IMR-90 (cell line): Measurements from ENCODE around the gene MYOM1. TPM values are rescaled to one million over a fixed set of nuclear protein-coding genes. Genes with fewer than 3 reads are reported as not detected.

Experiments used
- ATAC-seq: fragments of 200-7000 bp; cut with Tn5 transposase; 2 replicates; pipeline ENCODE4 v1.9.1; 2020; ENCODE audit warnings: low read depth, mild to moderate bottlenecking, moderate library complexity
- BruUV-seq: library from RNA; stranded (reverse); fragments of 400-500 nt; replicated peaks from 2 replicates; lab custom pipeline; 2021; lab: Mats Ljungman, UMichigan
- CTCF ChIA-PET: fragments of 300-600 bp; formaldehyde crosslinking; extraction: SDS; loops from one replicate; lab custom pipeline; 2021; ENCODE audit warnings: antibody characterized with exemption; lab: Yijun Ruan, JAX
- POLR2A ChIA-PET: fragments of 300-600 bp; sonication (Branson Sonifier 250); formaldehyde crosslinking; loops from one replicate; lab custom pipeline; 2022; ENCODE audit warnings: antibody characterized with exemption; ENCODE audit not compliant: unreplicated experiment; lab: Charles Lee
- DNase-seq: peaks from one replicate; pipeline ENCODE4 v3.0.0; 2013
- H2AFZ ChIP-seq: replicated peaks from 2 replicates; pipeline ENCODE3; 2013; ENCODE audit warnings: low read length, mild to moderate bottlenecking; ENCODE audit not compliant: poor library complexity
- H2AK5ac ChIP-seq: 2 replicates; pipeline ENCODE4 v1.6.1; 2013; ENCODE audit warnings: low read depth, low read length, inconsistent platforms
- H2AK9ac ChIP-seq: replicated peaks from 2 replicates; pipeline ENCODE3; 2013; ENCODE audit warnings: mild to moderate bottlenecking, low read depth, low read length, moderate library complexity; ENCODE audit not compliant: poor library complexity
- H2BK120ac ChIP-seq: 2 replicates; pipeline ENCODE4 v1.6.1; 2013; ENCODE audit warnings: low read depth, low read length, inconsistent platforms
- H2BK15ac ChIP-seq: 3 replicates; pipeline ENCODE4 v1.6.1; 2013; ENCODE audit warnings: low read depth, low read length, inconsistent platforms
- H2BK20ac ChIP-seq: 2 replicates; pipeline ENCODE4 v1.6.1; 2013; ENCODE audit warnings: low read depth, mild to moderate bottlenecking, inconsistent platforms, low read length, moderate library complexity
- H2BK5ac ChIP-seq: 2 replicates; pipeline ENCODE4 v1.6.1; 2013; ENCODE audit warnings: mild to moderate bottlenecking, low read depth, low read length, inconsistent platforms; ENCODE audit not compliant: poor library complexity, severe bottlenecking
- H3K14ac ChIP-seq: replicated peaks from 2 replicates; pipeline ENCODE4 v1.6.1; 2013; ENCODE audit warnings: low read depth, low read length, inconsistent platforms
- H3K18ac ChIP-seq: 2 replicates; pipeline ENCODE4 v1.6.1; 2013; ENCODE audit warnings: low read depth, low read length, control low read depth
- H3K23ac ChIP-seq: 2 replicates; pipeline ENCODE4 v1.6.1; 2013; ENCODE audit warnings: low read depth, low read length, inconsistent platforms
- H3K27ac ChIP-seq: 2 replicates; pipeline ENCODE4 v1.5.1; 2013; ENCODE audit warnings: mild to moderate bottlenecking, control low read depth, low read length; ENCODE audit not compliant: insufficient read depth
- H3K27me3 ChIP-seq: 2 replicates; pipeline ENCODE4 v1.6.1; 2013; ENCODE audit warnings: low read length; ENCODE audit not compliant: control insufficient read depth, insufficient read depth
- H3K36me3 ChIP-seq: 2 replicates; pipeline ENCODE4 v1.6.1; 2013; ENCODE audit warnings: low read length, mixed read lengths; ENCODE audit not compliant: control insufficient read depth, insufficient read depth
- H3K4ac ChIP-seq: 2 replicates; pipeline ENCODE4 v1.6.1; 2013; ENCODE audit warnings: low read depth, low read length, inconsistent platforms
- H3K4me1 ChIP-seq: 2 replicates; pipeline ENCODE4 v1.6.1; 2013; ENCODE audit warnings: low read length, mixed read lengths; ENCODE audit not compliant: control insufficient read depth, insufficient read depth
- H3K4me2 ChIP-seq: 2 replicates; pipeline ENCODE4 v1.6.1; 2013; ENCODE audit warnings: low read depth, mild to moderate bottlenecking, control low read depth, low read length, moderate library complexity
- H3K4me3 ChIP-seq: 2 replicates; pipeline ENCODE4 v1.5.1; 2013; ENCODE audit warnings: low read depth, mild to moderate bottlenecking, control low read depth, low read length, moderate library complexity; ENCODE audit not compliant: insufficient read depth
- H3K56ac ChIP-seq: 2 replicates; pipeline ENCODE4 v1.6.1; 2013; ENCODE audit warnings: low read length, inconsistent platforms; ENCODE audit not compliant: insufficient read depth; ENCODE audit errors: extremely low read depth
- H3K79me1 ChIP-seq, 2 experiments: 2 replicates each; pipeline ENCODE4 v1.6.1; 2013; ENCODE audit warnings: low read length in 2 of 2, inconsistent platforms in 1 of 2, low read depth in 1 of 2
- H3K9ac ChIP-seq: 2 replicates; pipeline ENCODE4 v1.6.1; 2013; ENCODE audit warnings: low read depth, low read length, control low read depth
- H3K9me1 ChIP-seq: 2 replicates; pipeline ENCODE4 v1.6.1; 2013; ENCODE audit warnings: low read length, inconsistent platforms; ENCODE audit not compliant: insufficient read depth
- H3K9me3 ChIP-seq: 2 replicates; pipeline ENCODE4 v1.6.1; 2013; ENCODE audit warnings: low read length; ENCODE audit not compliant: control insufficient read depth, insufficient read depth
- H4K20me1 ChIP-seq: 2 replicates; pipeline ENCODE4 v1.6.1; 2013; ENCODE audit warnings: low read length, inconsistent platforms; ENCODE audit not compliant: insufficient read depth
- H4K5ac ChIP-seq: 2 replicates; pipeline ENCODE4 v1.6.1; 2013; ENCODE audit warnings: mild to moderate bottlenecking, low read depth, low read length, control low read depth
- H4K8ac ChIP-seq, 2 experiments: 2 replicates each; pipeline ENCODE4 v1.6.1; 2013; ENCODE audit warnings: low read depth in 2 of 2, low read length in 2 of 2, control low read depth in 1 of 2, inconsistent platforms in 1 of 2
- H4K91ac ChIP-seq: 2 replicates; pipeline ENCODE4 v1.6.1; 2013; ENCODE audit warnings: low read depth, low read length, inconsistent platforms; ENCODE audit not compliant: insufficient read depth
- BHLHE40 ChIP-seq: fragments of 150-350 bp; IDR thresholded peaks from 2 replicates; pipeline ENCODE4 v1.6.1; 2016; ENCODE audit warnings: mild to moderate bottlenecking, low read depth, low read length
- CEBPB ChIP-seq: IDR thresholded peaks from 2 replicates; pipeline ENCODE4 v1.6.1; 2012; ENCODE audit warnings: low read depth, low read length, improper control_type of control experiment
- CHD1 ChIP-seq: IDR thresholded peaks from 2 replicates; pipeline ENCODE4 v1.6.1; 2012; ENCODE audit warnings: low read depth, low read length, improper control_type of control experiment
- CTCF ChIP-seq: conservative IDR thresholded peaks from 2 replicates; pipeline ENCODE4 v1.5.1; 2012; ENCODE audit warnings: mild to moderate bottlenecking, low read depth, low read length, improper control_type of control experiment
- ELK1 ChIP-seq: fragments of 150-350 bp; IDR thresholded peaks from 2 replicates; pipeline ENCODE4 v1.6.1; 2016; ENCODE audit warnings: low read depth, mild to moderate bottlenecking, low read length, moderate library complexity, borderline replicate concordance
- FOS ChIP-seq: fragments of 150-350 bp; IDR thresholded peaks from 2 replicates; pipeline ENCODE4 v1.6.1; 2016; ENCODE audit warnings: low read depth, low read length
- MAFK ChIP-seq: IDR thresholded peaks from 2 replicates; pipeline ENCODE4 v1.6.1; 2012; ENCODE audit warnings: low read depth, low read length, improper control_type of control experiment
- MAZ ChIP-seq: IDR thresholded peaks from 2 replicates; pipeline ENCODE4 v1.6.1; 2012; ENCODE audit warnings: low read depth, mild to moderate bottlenecking, low read length, improper control_type of control experiment, moderate library complexity, borderline replicate concordance
- MXI1 ChIP-seq: IDR thresholded peaks from 2 replicates; pipeline ENCODE4 v1.6.1; 2012; ENCODE audit warnings: low read depth, mild to moderate bottlenecking, low read length, moderate library complexity, borderline replicate concordance
- NFE2L2 ChIP-seq: fragments of 150-350 bp; IDR thresholded peaks from 2 replicates; pipeline ENCODE4 v1.6.1; 2016; ENCODE audit warnings: low read depth, mild to moderate bottlenecking, low read length
- POLR2A ChIP-seq: IDR thresholded peaks from 2 replicates; pipeline ENCODE4 v1.6.1; 2012; ENCODE audit warnings: mild to moderate bottlenecking, low read depth, low read length
- RAD21 ChIP-seq: IDR thresholded peaks from 2 replicates; pipeline ENCODE4 v1.6.1; 2012; ENCODE audit warnings: low read length, improper control_type of control experiment
- RFX5 ChIP-seq: IDR thresholded peaks from 2 replicates; pipeline ENCODE4 v1.8.0; 2012; ENCODE audit warnings: low read depth, mild to moderate bottlenecking, low read length, moderate library complexity
- SMC3 ChIP-seq: fragments of 150-350 bp; IDR thresholded peaks from 2 replicates; pipeline ENCODE4 v1.6.1; 2016; ENCODE audit warnings: low read depth, mild to moderate bottlenecking, antibody characterized with exemption, low read length, moderate library complexity
- USF2 ChIP-seq: fragments of 150-350 bp; IDR thresholded peaks from 2 replicates; pipeline ENCODE4 v1.6.1; 2017; ENCODE audit warnings: mild to moderate bottlenecking, antibody characterized with exemption, low read length, low read depth
- WGBS, 2 experiments: methylation state at CpG; one replicate each; pipeline versions ENCODE4 v1.1.5 to v1.1.7; 2013; ENCODE audit warnings: missing lambda C conversion rate in 2 of 2; ENCODE audit not compliant: insufficient read length in 1 of 2; ENCODE audit errors: extremely low coverage in 2 of 2; 5-methylcytosine and 5-hydroxymethylcytosine counted together
- dilution Hi-C: fragments of 300-500 bp; cut with HindIII; formaldehyde crosslinking; loops from one replicate; pipeline ENCODE4 v1.14.3; 2018; ENCODE audit warnings: low sequenced_read_pairs; ENCODE audit not compliant: unreplicated experiment
- in situ Hi-C: fragments of 300-500 bp; cut with MboI; formaldehyde crosslinking; loops from 3 replicates; pipeline ENCODE4 v1.14.3; 2019; ENCODE audit warnings: low sequenced_read_pairs, inconsistent platforms, mixed read lengths
- intact Hi-C: fragments of 100-400 bp; cut with micrococcal nuclease; formaldehyde crosslinking; loops from 2 replicates; pipeline ENCODE4 v1.10.0; 2022
- polyA plus RNA-seq, 3 experiments: library from polyadenylated mRNA; depleted of rRNA; stranded (reverse); fragments of >200 nt; gene quantifications; 2 replicates each; pipeline ENCODE4 v1.2.3, GENCODE V29; 2012; ENCODE audit warnings: low replicate concordance in 1 of 3
- total RNA-seq: library from RNA; depleted of rRNA; stranded (reverse); fragments of >200 nt; gene quantifications from 2 replicates; pipeline ENCODE4 v1.2.3, GENCODE V29; 2012

Gene MYOM1
- total and polyA plus RNA-seq, 2 of the 4 experiments (the other 2 are of a cell fraction), result under 0.01 to 0.10 TPM

- Histone ChIP-seq H3K4me3 (no peak overlapping the region), H4K5ac (no peak overlapping the region), H4K91ac (no peak overlapping the region), H3K9me1 (no peaks in the 10 kb centered on the region), H3K56ac (no peak overlapping the region), H3K27me3 (peaks cover 4% of the 10 kb centered on the region; the same call in 1 of the 2 replicates), H3K14ac (no peak overlapping the region), H2BK20ac (no peak overlapping the region), H3K9me3 (no peaks in the 10 kb centered on the region), H3K4ac (no peak overlapping the region), H3K18ac (no peak overlapping the region), H2BK120ac (no peak overlapping the region), H2AFZ (no peak overlapping the region), H3K4me2 (no peak overlapping the region), H3K79me1 (no peaks in the 10 kb centered on the region), H3K9ac (no peak overlapping the region), H3K27ac (no peak overlapping the region), H2AK9ac (no peak overlapping the region), H2BK15ac (no peak overlapping the region), H2AK5ac (no peak overlapping the region), H3K23ac (no peak overlapping the region), H3K36me3 (no peaks in the 10 kb centered on the region), H3K4me1 (no peaks in the 10 kb centered on the region), H2BK5ac (no peak overlapping the region), H4K20me1 (no peaks in the 10 kb centered on the region), H4K8ac (no peak overlapping the region)
- ChIA-PET CTCF (interaction anchor here (0.6 kb wide), 1 partner anchor 29 kb away, joined by 3 read pairs; no protein-coding TSS in a partner anchor), POLR2A (interaction anchor here (0.6 kb wide), 1 partner anchor 71 kb away, joined by 3 read pairs; no protein-coding TSS in a partner anchor)
- intact Hi-C loops (no loop called here), in situ Hi-C loops (no loop called here), dilution Hi-C loops (no loop called here)
- whole genome bisulfite sequencing, 2 experiments, result 100% methylated on average over 2 of the region's 7 CpGs; no CpG with 5 or more reads in 1 of the 2 experiments
- no peak for DNase-seq
- BruUV-seq, result no TSS peak
- no peak for ATAC-seq
- TF ChIP-seq SMC3, result no peak
- TF ChIP-seq FOS, result no peak
- TF ChIP-seq CHD1, result no peak
- TF ChIP-seq RAD21, result no peak
- no peak for TF ChIP-seq BHLHE40
- TF ChIP-seq POLR2A, result no peak
- no peak for TF ChIP-seq USF2
- no peak for TF ChIP-seq NFE2L2
- no peak for TF ChIP-seq RFX5
- no peak for TF ChIP-seq MAFK
- no peak for TF ChIP-seq MXI1
- TF ChIP-seq CEBPB, result no peak
- TF ChIP-seq ELK1, result no peak
- TF ChIP-seq MAZ, result no peak
- TF ChIP-seq CTCF, result no peak
Measured at GRCh38 chr18:3110034-3110752, 109.6 kb downstream of the MYOM1 start.
